ENCODE results near the gene SASS6.

GRCh38 chr1:100089082-100089481 is 43.6 kb downstream of the SASS6 start:
- TF ChIP-seq CTCF (IDR thresholded peaks at IDR 0.05 in 2 of 3, conservative IDR thresholded peaks at IDR 0.05 in 1 of 3; ENCODE audit: control insufficient read depth in 2 of 3, extremely low read depth in 1 of 3, insufficient read depth in 1 of 3, low read depth in 3 of 3, low read length in 3 of 3): no peak
- no peak for TF ChIP-seq EGR1 (IDR thresholded peaks at IDR 0.05; ENCODE audit: borderline replicate concordance in 1 of 2, low read depth in 2 of 2, low read length in 2 of 2)
- TF ChIP-seq POLR2AphosphoS5 (IDR thresholded peaks at IDR 0.05; ENCODE audit: low read length): no peak
- TF ChIP-seq ZNF207 (IDR thresholded peaks at IDR 0.05; ENCODE audit: borderline replicate concordance): no peak
- no peak for TF ChIP-seq TBL1XR1 (IDR thresholded peaks at IDR 0.05; ENCODE audit: low read depth, low read length)
- TF ChIP-seq NFYB (IDR thresholded peaks at IDR 0.05; ENCODE audit: insufficient read depth, low read depth, low read length): no peak
- TF ChIP-seq HDAC2 (IDR thresholded peaks at IDR 0.05): no peak
- TF ChIP-seq TARDBP (IDR thresholded peaks at IDR 0.05; ENCODE audit: borderline replicate concordance): no peak
- no peak for TF ChIP-seq MAX (IDR thresholded peaks at IDR 0.05; ENCODE audit: low read depth, low read length)
- TF ChIP-seq MXI1 (IDR thresholded peaks at IDR 0.05; ENCODE audit: low read depth, low read length): no peak
- no peak for TF ChIP-seq FOXK2 (IDR thresholded peaks at IDR 0.05)
- no peak for TF ChIP-seq ZBTB11 (CRISPR knock-in tag; IDR thresholded peaks at IDR 0.05)
- TF ChIP-seq NR2C1 (IDR thresholded peaks at IDR 0.05): no peak
- no peak for TF ChIP-seq NFIC (IDR thresholded peaks at IDR 0.05; ENCODE audit: low read depth, low read length)

Measured in GM12878 (cell line).